B cell (primary cell): ENCODE results near the gene DHX34. TPM values are rescaled to one million over a fixed set of nuclear protein-coding genes. Genes with fewer than 3 reads are reported as not detected.

Experiments used
- ATAC-seq: fragments of 200-7000 bp; cut with Tn5 transposase; one replicate; pipeline ENCODE4 v1.10.0; 2021; ENCODE audit warnings: low read depth, mild to moderate bottlenecking, moderate number of reproducible peaks, moderate library complexity
- CTCF ChIA-PET: fragments of 350-600 bp; sonication (Branson Sonifier 250); formaldehyde crosslinking; loops from one replicate; lab custom pipeline; 2021; ENCODE audit warnings: antibody characterized with exemption, inconsistent platforms; lab: Charles Lee
- POLR2A ChIA-PET: fragments of 350-600 bp; sonication (Branson Sonifier 250); formaldehyde crosslinking; loops from one replicate; lab custom pipeline; 2021; ENCODE audit warnings: antibody characterized with exemption; lab: Charles Lee
- DNase-seq: peaks from one replicate; pipeline ENCODE4 v3.0.0; 2013
- H2AFZ ChIP-seq: 2 replicates; pipeline ENCODE4 v1.6.1; 2012; ENCODE audit warnings: mild to moderate bottlenecking, low read depth, low read length; ENCODE audit not compliant: insufficient read depth, poor library complexity, severe bottlenecking
- H3K27ac ChIP-seq, 2 donors: 1 replicate in 1 of 2; 2 replicates in 1 of 2; pipeline ENCODE4 v1.5.1; 2012 to 2013; ENCODE audit warnings: low read length in 2 of 2, mild to moderate bottlenecking in 2 of 2, moderate library complexity in 1 of 2
- H3K27me3 ChIP-seq, 4 experiments: fragments of 200-600 bp in 1 of 4; sonication (generic) in 1 of 4; replicated peaks in 1 of 4; 1 replicate in 2 of 4; 2 replicates in 2 of 4; pipeline versions ENCODE4 v1.6.1 to v1.7.0; 2013 to 2016; ENCODE audit warnings: low read length in 3 of 4, mild to moderate bottlenecking in 2 of 4, mixed read lengths in 1 of 4, moderate library complexity in 1 of 4; ENCODE audit not compliant: insufficient read depth in 4 of 4, control insufficient read depth in 3 of 4; ENCODE audit errors: control extremely low read depth in 1 of 4
- H3K36me3 ChIP-seq, 2 experiments: replicated peaks in 1 of 2; 1 replicate in 1 of 2; 2 replicates in 1 of 2; pipeline versions ENCODE4 v1.6.1 to v1.7.1; 2013; ENCODE audit warnings: low read length in 1 of 2; ENCODE audit not compliant: insufficient read depth in 2 of 2, control insufficient read depth in 1 of 2; ENCODE audit errors: control extremely low read depth in 1 of 2, extremely low read depth in 1 of 2
- H3K4me1 ChIP-seq, 2 donors: fragments of 200-600 bp in 1 of 2; sonication (generic) in 1 of 2; 1 replicate in 1 of 2; 2 replicates in 1 of 2; pipeline versions ENCODE4 v1.5.1 to v1.6.1; 2013 to 2017; ENCODE audit warnings: low read length in 2 of 2; ENCODE audit not compliant: control insufficient read depth in 2 of 2, insufficient read depth in 2 of 2
- H3K4me2 ChIP-seq: replicated peaks from 2 replicates; pipeline ENCODE3; 2012; ENCODE audit warnings: mild to moderate bottlenecking, low read depth, low read length; ENCODE audit not compliant: poor library complexity, severe bottlenecking
- H3K4me3 ChIP-seq, 5 experiments: fragments of 200-600 bp in 1 of 5; sonication (generic) in 1 of 5; 1 replicate in 3 of 5; 2 replicates in 2 of 5; pipeline versions ENCODE4 v1.5.1 to v1.7.0; 2011 to 2016; ENCODE audit warnings: low read length in 4 of 5, mild to moderate bottlenecking in 4 of 5, low read depth in 2 of 5, control low read depth in 1 of 5, moderate library complexity in 1 of 5; ENCODE audit not compliant: insufficient read depth in 1 of 5; ENCODE audit errors: control extremely low read depth in 1 of 5, extremely low read depth in 1 of 5
- H3K79me2 ChIP-seq: fragments of 200-600 bp; sonication (generic); one replicate; pipeline ENCODE4 v1.6.0; 2016; ENCODE audit warnings: low read length; ENCODE audit not compliant: control insufficient read depth, insufficient read depth
- H3K9ac ChIP-seq: fragments of 200-600 bp; sonication (generic); 2 replicates; pipeline ENCODE4 v1.6.1; 2017; ENCODE audit warnings: mild to moderate bottlenecking, low read length, moderate library complexity
- H3K9me3 ChIP-seq, 3 donors: one replicate each; pipeline versions ENCODE4 v1.6.1 to v1.7.1; 2013; ENCODE audit warnings: low read length in 2 of 3; ENCODE audit not compliant: control insufficient read depth in 2 of 3, insufficient read depth in 1 of 3; ENCODE audit errors: control extremely low read depth in 1 of 3
- H4K20me1 ChIP-seq: 2 replicates; pipeline ENCODE4 v1.6.0; 2012; ENCODE audit warnings: mild to moderate bottlenecking, low read length; ENCODE audit not compliant: insufficient read depth, control insufficient read depth, poor library complexity, severe bottlenecking
- H3K27ac Mint-ChIP-seq: one replicate; pipeline ENCODE4 v1.8.0; 2021; ENCODE audit warnings: mixed read lengths
- H3K27me3 Mint-ChIP-seq: one replicate; pipeline ENCODE4 v1.8.0; 2021; ENCODE audit warnings: mixed read lengths
- H3K4me1 Mint-ChIP-seq: one replicate; pipeline ENCODE4 v1.8.0; 2021; ENCODE audit warnings: mixed read lengths
- H3K4me3 Mint-ChIP-seq: one replicate; pipeline ENCODE4 v1.8.0; 2021; ENCODE audit warnings: mixed read lengths
- H3K9me3 Mint-ChIP-seq: one replicate; pipeline ENCODE4 v1.8.0; 2022; ENCODE audit warnings: mixed read lengths; ENCODE audit not compliant: insufficient read depth
- CTCF ChIP-seq: fragments of 200-600 bp; IDR thresholded peaks from one replicate; pipeline ENCODE4 v1.8.0; 2022; ENCODE audit warnings: antibody characterized with exemption, mild to moderate bottlenecking
- EZH2 ChIP-seq: IDR thresholded peaks from 2 replicates; pipeline ENCODE4 v1.6.1; 2012; ENCODE audit warnings: borderline replicate concordance, low read depth, mild to moderate bottlenecking, moderate library complexity, low read length; ENCODE audit not compliant: insufficient read depth, poor library complexity, severe bottlenecking
- WGBS: methylation state at CpG from one replicate; pipeline ENCODE4 v1.1.5; 2013; ENCODE audit warnings: missing lambda C conversion rate; ENCODE audit not compliant: insufficient coverage; 5-methylcytosine and 5-hydroxymethylcytosine counted together
- intact Hi-C: fragments of 100-400 bp; cut with micrococcal nuclease; formaldehyde crosslinking; loops from one replicate; pipeline ENCODE4 v1.10.0; 2022
- polyA plus RNA-seq: library from polyadenylated mRNA; depleted of rRNA; stranded (reverse); fragments of >200 nt; gene quantifications from 2 replicates; pipeline ENCODE4 v1.2.3, GENCODE V29; 2012
- total RNA-seq, 2 donors: library from RNA; stranded (reverse); fragments of 120-200 nt in 1 of 2; gene quantifications; 1 replicate in 1 of 2; 2 replicates in 1 of 2; pipeline versions ENCODE4 v1.2.3 to v1.2.4, GENCODE V29; 2013 to 2022

The DHX34 gene
- total and polyA plus RNA-seq, 2 donors (not counting 1 experiment from before 2014, with no cell fraction given): 25.1 to 31.3 TPM

- no peak overlapping the region for H3K4me3 Mint-ChIP-seq
- Histone ChIP-seq H3K9me3 (no peaks in the 10 kb centered on the region), H3K27me3 (no peaks in the 10 kb centered on the region), H3K27ac (no peak overlapping the region), H3K4me2 (no peak overlapping the region), H3K36me3 (peaks cover 0 to 72% of the 10 kb centered on the region in 2 experiments), H2AFZ (no peak overlapping the region), H3K79me2 (no peaks in the 10 kb centered on the region), H4K20me1 (peaks cover 6% of the 10 kb centered on the region), H3K4me1 (no peaks in the 10 kb centered on the region), H3K9ac (no peak overlapping the region), H3K4me3 (no peak overlapping the region)
- CTCF ChIA-PET: no interaction called here
- H3K27ac Mint-ChIP-seq: no peak overlapping the region
- no peaks in the 10 kb centered on the region for H3K4me1 Mint-ChIP-seq
- no peaks in the 10 kb centered on the region for H3K9me3 Mint-ChIP-seq
- POLR2A ChIA-PET: no interaction called here
- no peak for DNase-seq
- TF ChIP-seq CTCF (no peak), EZH2 (no peak)
- H3K27me3 Mint-ChIP-seq: no peaks in the 10 kb centered on the region
- WGBS: 94% methylated on average over 22 of the region's 22 CpGs
- intact Hi-C loops: no loop called here
- no peak for ATAC-seq
Observed at GRCh38 chr19:47372603-47373002, 23.5 kb downstream of the DHX34 start.

- no peaks in the 10 kb centered on the region for H3K9me3 ChIP-seq
- H3K36me3 ChIP-seq: peaks cover 0 to 74% of the 10 kb centered on the region in 2 experiments
- Mint-ChIP-seq H3K27me3 (no peaks in the 10 kb centered on the region), H3K27ac (no peak overlapping the region), H3K9me3 (no peaks in the 10 kb centered on the region), H3K4me3 (no peak overlapping the region), H3K4me1 (no peaks in the 10 kb centered on the region)
- ATAC-seq (no peak), DNase-seq (no peak)
- H2AFZ ChIP-seq: no peak overlapping the region
- TF ChIP-seq CTCF: no peak
- no peak for TF ChIP-seq EZH2
- intact Hi-C loops: no loop called here
- H3K9ac ChIP-seq: no peak overlapping the region
- WGBS: 95% methylated on average over 33 of the region's 33 CpGs
- H3K4me2 ChIP-seq: no peak overlapping the region
- ChIA-PET CTCF (interaction anchor here (0.7 kb wide), 1 partner anchor 24 kb away, joined by 3 read pairs; the partner anchor contains the start of gene DHX34), POLR2A (no interaction called here)
- no peak overlapping the region for H3K4me3 ChIP-seq
- peaks cover 6% of the 10 kb centered on the region for H4K20me1 ChIP-seq
- H3K27ac ChIP-seq: no peak overlapping the region
- H3K27me3 ChIP-seq: no peaks in the 10 kb centered on the region
- H3K79me2 ChIP-seq: no peaks in the 10 kb centered on the region
- no peaks in the 10 kb centered on the region for H3K4me1 ChIP-seq
Observed at GRCh38 chr19:47373246-47374240, 24.4 kb downstream of the DHX34 start.
